ENCODE measurements around the gene ANKRD55.
"Not testable (repeated sequence)": the region's sequence is repeated elsewhere in the genome, so short reads cannot be mapped to it uniquely, and the experiment has no call there.

Gene ANKRD55

GRCh38 chr5:56106837-56107236 lies 126.3 kb downstream of the ANKRD55 start:
- H2AK5ac ChIP-seq (ENCODE audit: low read depth, low read length), result no peak overlapping the region
- no peak overlapping the region for H2AFZ ChIP-seq (ENCODE audit: low read length)
- no peak overlapping the region for H3K23ac ChIP-seq (ENCODE audit: low read depth, low read length, poor library complexity)
- no peak overlapping the region for H3K9ac ChIP-seq (ENCODE audit: low read depth, low read length, poor library complexity)
- H2BK15ac ChIP-seq (ENCODE audit: low read length), result no peak overlapping the region
- H4K8ac ChIP-seq (ENCODE audit: low read depth, low read length), result no peak overlapping the region
- no peak overlapping the region for H2BK5ac ChIP-seq (ENCODE audit: low read length)
- H3K4me3 ChIP-seq (ENCODE audit: low read length in 2 of 2), result no peak overlapping the region
- H3K79me1 ChIP-seq (ENCODE audit: low read depth, low read length), result no peaks in the 10 kb centered on the region
- H3K4me2 ChIP-seq (ENCODE audit: insufficient read depth, low read length, poor library complexity, severe bottlenecking), result no peak overlapping the region
- no peak overlapping the region for H2BK120ac ChIP-seq (ENCODE audit: low read depth, low read length)
- no peaks in the 10 kb centered on the region for H3K27me3 ChIP-seq (ENCODE audit: control insufficient read depth in 3 of 3, insufficient read depth in 3 of 3, low read depth in 1 of 3, low read length in 3 of 3)
- no peak overlapping the region for H3K27ac ChIP-seq (replicated peaks; ENCODE audit: low read length)
- no peak overlapping the region for H3K4ac ChIP-seq (ENCODE audit: low read length)
- H2BK12ac ChIP-seq (ENCODE audit: low read length), result no peak overlapping the region
- no peak overlapping the region for H3K14ac ChIP-seq (ENCODE audit: low read length)
- H3K36me3 ChIP-seq (replicated peaks in 1 of 2; ENCODE audit: control insufficient read depth in 2 of 2, insufficient read depth in 2 of 2, low read length in 2 of 2), result no peaks in the 10 kb centered on the region
- no peaks in the 10 kb centered on the region for H3K9me3 ChIP-seq (replicated peaks in 1 of 2; ENCODE audit: control insufficient read depth in 2 of 2, insufficient read depth in 1 of 2, low read depth in 1 of 2, low read length in 2 of 2)
- H3K4me1 ChIP-seq (ENCODE audit: control insufficient read depth in 2 of 2, insufficient read depth in 1 of 2, low read depth in 1 of 2, low read length in 2 of 2), result no peaks in the 10 kb centered on the region
- no peak overlapping the region for H3K18ac ChIP-seq (ENCODE audit: low read length)
- H4K91ac ChIP-seq (ENCODE audit: low read depth, low read length, poor library complexity), result no peak overlapping the region
- no peak for DNase-seq (ENCODE audit: low spot score)

- H3K23ac ChIP-seq (ENCODE audit: low read depth, low read length, poor library complexity), result no peak overlapping the region
- no peak overlapping the region for H2AK5ac ChIP-seq (ENCODE audit: low read depth, low read length)
- H3K4me2 ChIP-seq (ENCODE audit: insufficient read depth, low read length, poor library complexity, severe bottlenecking), result no peak overlapping the region
- H3K79me1 ChIP-seq (ENCODE audit: low read depth, low read length), result no peaks in the 10 kb centered on the region
- no peak overlapping the region for H2BK120ac ChIP-seq (ENCODE audit: low read depth, low read length)
- H3K9me3 ChIP-seq (replicated peaks in 1 of 2; ENCODE audit: control insufficient read depth in 2 of 2, insufficient read depth in 1 of 2, low read depth in 1 of 2, low read length in 2 of 2), result no peaks in the 10 kb centered on the region
- H3K14ac ChIP-seq (ENCODE audit: low read length), result no peak overlapping the region
- H3K4me1 ChIP-seq (ENCODE audit: control insufficient read depth in 2 of 2, insufficient read depth in 1 of 2, low read depth in 1 of 2, low read length in 2 of 2), result no peaks in the 10 kb centered on the region
- H3K18ac ChIP-seq (ENCODE audit: low read length), result no peak overlapping the region
- no peak overlapping the region for H4K8ac ChIP-seq (ENCODE audit: low read depth, low read length)
- DNase-seq (ENCODE audit: low spot score), result no peak
- H3K4ac ChIP-seq (ENCODE audit: low read length), result no peak overlapping the region
- H3K27me3 ChIP-seq (ENCODE audit: control insufficient read depth in 3 of 3, insufficient read depth in 3 of 3, low read depth in 1 of 3, low read length in 3 of 3), result no peaks in the 10 kb centered on the region
- H3K4me3 ChIP-seq (ENCODE audit: low read length in 2 of 2), result no peak overlapping the region
- no peak overlapping the region for H2BK5ac ChIP-seq (ENCODE audit: low read length)
- no peak overlapping the region for H4K91ac ChIP-seq (ENCODE audit: low read depth, low read length, poor library complexity)
- H2AFZ ChIP-seq (ENCODE audit: low read length), result no peak overlapping the region
- no peak overlapping the region for H2BK15ac ChIP-seq (ENCODE audit: low read length)
- no peak overlapping the region for H2BK12ac ChIP-seq (ENCODE audit: low read length)
- no CpG with 5 or more reads among the region's 6 CpGs for WGBS, 2 donors (ENCODE audit: extremely low coverage in 2 of 2, insufficient read length in 2 of 2, insufficient replicate concordance in 1 of 2)
- no peaks in the 10 kb centered on the region for H3K36me3 ChIP-seq (replicated peaks in 1 of 2; ENCODE audit: control insufficient read depth in 2 of 2, insufficient read depth in 2 of 2, low read length in 2 of 2)
- no peak overlapping the region for H3K27ac ChIP-seq (replicated peaks; ENCODE audit: low read length)
- H3K9ac ChIP-seq (ENCODE audit: low read depth, low read length, poor library complexity), result no peak overlapping the region
These were observed 127.4 kb downstream of the ANKRD55 start for GRCh38 chr5:56105511-56106291.

- no peak overlapping the region for H2BK120ac ChIP-seq (ENCODE audit: low read depth, low read length)
- no peak overlapping the region for H2BK15ac ChIP-seq (ENCODE audit: low read length)
- H4K8ac ChIP-seq (ENCODE audit: low read depth, low read length), result no peak overlapping the region
- no peak overlapping the region for H3K4ac ChIP-seq (ENCODE audit: low read length)
- no peak overlapping the region for H3K14ac ChIP-seq (ENCODE audit: low read length)
- H2BK12ac ChIP-seq (ENCODE audit: low read length), result no peak overlapping the region
- H3K9me3 ChIP-seq (replicated peaks in 1 of 2; ENCODE audit: control insufficient read depth in 2 of 2, insufficient read depth in 1 of 2, low read depth in 1 of 2, low read length in 2 of 2), result no peaks in the 10 kb centered on the region
- H3K79me1 ChIP-seq (ENCODE audit: low read depth, low read length), result no peaks in the 10 kb centered on the region
- no peak overlapping the region for H2AFZ ChIP-seq (ENCODE audit: low read length)
- no peaks in the 10 kb centered on the region for H3K36me3 ChIP-seq (replicated peaks in 1 of 2; ENCODE audit: control insufficient read depth in 2 of 2, insufficient read depth in 2 of 2, low read length in 2 of 2)
- no peaks in the 10 kb centered on the region for H3K4me1 ChIP-seq (ENCODE audit: control insufficient read depth in 2 of 2, insufficient read depth in 1 of 2, low read depth in 1 of 2, low read length in 2 of 2)
- no peaks in the 10 kb centered on the region for H3K27me3 ChIP-seq (ENCODE audit: control insufficient read depth in 3 of 3, insufficient read depth in 3 of 3, low read depth in 1 of 3, low read length in 3 of 3)
- H3K4me3 ChIP-seq (ENCODE audit: low read length in 2 of 2), result no peak overlapping the region
- H2AK5ac ChIP-seq (ENCODE audit: low read depth, low read length), result no peak overlapping the region
- no peak overlapping the region for H3K23ac ChIP-seq (ENCODE audit: low read depth, low read length, poor library complexity)
- H3K4me2 ChIP-seq (ENCODE audit: insufficient read depth, low read length, poor library complexity, severe bottlenecking), result no peak overlapping the region
- H3K18ac ChIP-seq (ENCODE audit: low read length), result no peak overlapping the region
- no peak for DNase-seq (ENCODE audit: low spot score)
- H3K9ac ChIP-seq (ENCODE audit: low read depth, low read length, poor library complexity), result no peak overlapping the region
- no peak overlapping the region for H4K91ac ChIP-seq (ENCODE audit: low read depth, low read length, poor library complexity)
- no peak overlapping the region for H3K27ac ChIP-seq (replicated peaks; ENCODE audit: low read length)
- no CpG with 5 or more reads among the region's 1 CpG for WGBS, 2 donors (ENCODE audit: extremely low coverage in 2 of 2, insufficient read length in 2 of 2, insufficient replicate concordance in 1 of 2)
- no peak overlapping the region for H2BK5ac ChIP-seq (ENCODE audit: low read length)
These were observed 130.2 kb downstream of the ANKRD55 start for GRCh38 chr5:56102889-56103288.

- not testable (repeated sequence) for H2BK5ac ChIP-seq (ENCODE audit: low read length); H3K4me3 ChIP-seq (ENCODE audit: low read length in 2 of 2); H3K9me3 ChIP-seq (replicated peaks in 1 of 2; ENCODE audit: control insufficient read depth in 2 of 2, insufficient read depth in 1 of 2, low read depth in 1 of 2, low read length in 2 of 2); H3K18ac ChIP-seq (ENCODE audit: low read length); H4K91ac ChIP-seq (ENCODE audit: low read depth, low read length, poor library complexity); H3K9ac ChIP-seq (ENCODE audit: low read depth, low read length, poor library complexity); H3K4ac ChIP-seq (ENCODE audit: low read length); H3K14ac ChIP-seq (ENCODE audit: low read length); H2BK12ac ChIP-seq (ENCODE audit: low read length); H3K27ac ChIP-seq (replicated peaks; ENCODE audit: low read length); H3K27me3 ChIP-seq (ENCODE audit: control insufficient read depth in 3 of 3, insufficient read depth in 3 of 3, low read depth in 1 of 3, low read length in 3 of 3); H3K23ac ChIP-seq (ENCODE audit: low read depth, low read length, poor library complexity); H4K8ac ChIP-seq (ENCODE audit: low read depth, low read length); H3K36me3 ChIP-seq (replicated peaks in 1 of 2; ENCODE audit: control insufficient read depth in 2 of 2, insufficient read depth in 2 of 2, low read length in 2 of 2); DNase-seq (ENCODE audit: low spot score); H2AFZ ChIP-seq (ENCODE audit: low read length); H2BK15ac ChIP-seq (ENCODE audit: low read length); H3K4me2 ChIP-seq (ENCODE audit: insufficient read depth, low read length, poor library complexity, severe bottlenecking); H3K4me1 ChIP-seq (ENCODE audit: control insufficient read depth in 2 of 2, insufficient read depth in 1 of 2, low read depth in 1 of 2, low read length in 2 of 2); H2BK120ac ChIP-seq (ENCODE audit: low read depth, low read length); H3K79me1 ChIP-seq (ENCODE audit: low read depth, low read length); H2AK5ac ChIP-seq (ENCODE audit: low read depth, low read length)
- WGBS, 2 donors (ENCODE audit: extremely low coverage in 2 of 2, insufficient read length in 2 of 2, insufficient replicate concordance in 1 of 2), result no CpG with 5 or more reads among the region's 9 CpGs
These were observed 130.9 kb downstream of the ANKRD55 start for GRCh38 chr5:56102207-56102606.
